ENCODE data around the gene COL23A1.

Gene COL23A1

DNA sequence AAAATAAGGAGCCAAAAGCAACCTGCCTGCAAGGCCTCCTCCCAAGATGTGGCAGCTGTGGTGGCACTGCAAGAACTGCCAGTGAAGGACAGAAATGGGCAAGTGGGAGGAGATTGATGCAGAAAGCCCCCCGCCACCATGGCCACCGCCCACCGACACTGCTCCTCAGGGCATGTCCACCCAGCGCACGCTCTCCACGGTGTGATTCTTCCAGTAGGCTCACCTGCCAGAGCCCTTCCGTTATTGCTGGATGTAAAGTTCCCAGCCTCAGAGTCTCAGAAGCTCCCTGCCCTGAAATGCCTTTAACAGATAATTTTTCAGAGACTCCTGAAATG lies 202.4 kb downstream of the COL23A1 start:
- TF ChIP-seq, protein P1, sequence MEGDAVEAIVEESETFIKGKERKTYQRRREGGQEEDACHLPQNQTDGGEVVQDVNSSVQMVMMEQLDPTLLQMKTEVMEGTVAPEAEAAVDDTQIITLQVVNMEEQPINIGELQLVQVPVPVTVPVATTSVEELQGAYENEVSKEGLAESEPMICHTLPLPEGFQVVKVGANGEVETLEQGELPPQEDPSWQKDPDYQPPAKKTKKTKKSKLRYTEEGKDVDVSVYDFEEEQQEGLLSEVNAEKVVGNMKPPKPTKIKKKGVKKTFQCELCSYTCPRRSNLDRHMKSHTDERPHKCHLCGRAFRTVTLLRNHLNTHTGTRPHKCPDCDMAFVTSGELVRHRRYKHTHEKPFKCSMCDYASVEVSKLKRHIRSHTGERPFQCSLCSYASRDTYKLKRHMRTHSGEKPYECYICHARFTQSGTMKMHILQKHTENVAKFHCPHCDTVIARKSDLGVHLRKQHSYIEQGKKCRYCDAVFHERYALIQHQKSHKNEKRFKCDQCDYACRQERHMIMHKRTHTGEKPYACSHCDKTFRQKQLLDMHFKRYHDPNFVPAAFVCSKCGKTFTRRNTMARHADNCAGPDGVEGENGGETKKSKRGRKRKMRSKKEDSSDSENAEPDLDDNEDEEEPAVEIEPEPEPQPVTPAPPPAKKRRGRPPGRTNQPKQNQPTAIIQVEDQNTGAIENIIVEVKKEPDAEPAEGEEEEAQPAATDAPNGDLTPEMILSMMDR (IDR thresholded peaks at IDR 0.05; ENCODE audit: low read length, missing control alignments), result no peak
- no peak overlapping the region for H3K4me3 ChIP-seq (replicated peaks; ENCODE audit: low read depth, low read length)
- no peak for DNase-seq (ENCODE audit: low read depth)

DNA sequence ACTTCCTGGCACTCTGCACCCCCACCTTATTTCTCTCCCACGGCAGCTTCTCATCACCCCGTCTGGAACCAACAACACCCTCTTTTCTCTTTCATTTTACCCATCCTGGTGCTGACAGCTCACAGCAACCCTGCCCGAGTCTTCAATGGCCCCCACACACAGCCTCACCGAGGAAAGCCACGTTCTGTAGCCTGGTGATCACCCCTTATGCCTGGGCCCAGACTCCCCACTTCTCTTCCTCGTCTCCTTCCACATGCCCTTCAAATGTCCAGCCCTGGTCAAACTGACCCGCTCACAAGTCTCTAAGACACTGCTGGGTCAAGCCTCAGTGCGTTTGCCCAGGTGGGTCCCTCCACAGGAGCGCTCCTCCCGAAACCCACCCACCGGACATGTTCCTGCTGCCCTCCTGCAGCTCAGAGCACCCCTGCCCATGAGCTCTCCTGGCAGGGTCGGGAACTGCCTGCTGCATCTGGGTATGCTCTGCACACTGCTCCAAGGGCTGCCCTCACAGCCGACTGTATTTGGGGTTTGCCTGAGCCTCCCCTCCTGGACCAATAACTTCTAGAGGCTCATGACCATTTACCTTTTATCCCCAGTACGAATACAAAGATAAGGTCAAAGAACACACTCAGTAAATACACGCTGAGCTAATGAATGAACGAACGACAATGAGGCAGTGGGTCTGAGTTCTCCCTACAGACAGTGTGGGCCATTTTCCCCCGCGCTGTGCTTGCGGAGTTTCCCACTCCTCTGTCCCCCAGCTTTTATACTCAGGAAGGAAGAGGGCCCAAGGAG lies 202.9 kb downstream of the COL23A1 start:
- TF ChIP-seq, protein P1 (IDR thresholded peaks at IDR 0.05; ENCODE audit: low read length, missing control alignments), result no peak
- DNase-seq (ENCODE audit: low read depth), result no peak
- H3K4me3 ChIP-seq (replicated peaks; ENCODE audit: low read depth, low read length), result no peak overlapping the region

DNA sequence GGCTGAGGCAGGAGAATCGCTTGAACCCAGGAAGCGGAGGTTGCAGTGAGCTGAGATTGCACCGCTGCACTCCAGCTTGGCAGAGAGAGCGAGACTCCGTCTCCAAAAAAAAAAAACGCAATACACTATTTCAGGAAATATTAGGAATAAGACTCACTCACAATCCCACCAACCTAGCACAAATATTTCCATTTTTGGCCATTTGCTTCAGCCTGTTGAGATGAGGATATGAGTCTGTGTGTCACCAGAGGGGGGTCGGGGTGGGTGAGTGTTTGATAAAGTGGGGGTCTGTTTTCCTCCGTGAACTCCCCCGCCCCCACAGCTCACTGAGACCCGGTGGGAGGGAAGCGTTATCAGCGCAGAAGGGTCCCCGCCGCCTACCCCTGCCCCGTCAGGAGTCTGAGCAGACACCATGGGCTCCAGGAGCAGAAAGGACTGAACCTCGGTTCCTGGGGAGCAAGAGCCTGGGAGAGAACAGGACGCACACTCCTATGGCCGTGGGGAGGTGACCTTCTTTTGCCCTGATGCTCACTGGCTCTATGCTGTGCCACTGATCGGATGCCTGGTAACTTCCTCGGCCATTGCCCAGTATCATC lies 203.8 kb downstream of the COL23A1 start:
- no peak for DNase-seq (ENCODE audit: low read depth)
- TF ChIP-seq, protein P1 (IDR thresholded peaks at IDR 0.05; ENCODE audit: low read length, missing control alignments), result no peak
- H3K4me3 ChIP-seq (replicated peaks; ENCODE audit: low read depth, low read length), result no peak overlapping the region

DNA sequence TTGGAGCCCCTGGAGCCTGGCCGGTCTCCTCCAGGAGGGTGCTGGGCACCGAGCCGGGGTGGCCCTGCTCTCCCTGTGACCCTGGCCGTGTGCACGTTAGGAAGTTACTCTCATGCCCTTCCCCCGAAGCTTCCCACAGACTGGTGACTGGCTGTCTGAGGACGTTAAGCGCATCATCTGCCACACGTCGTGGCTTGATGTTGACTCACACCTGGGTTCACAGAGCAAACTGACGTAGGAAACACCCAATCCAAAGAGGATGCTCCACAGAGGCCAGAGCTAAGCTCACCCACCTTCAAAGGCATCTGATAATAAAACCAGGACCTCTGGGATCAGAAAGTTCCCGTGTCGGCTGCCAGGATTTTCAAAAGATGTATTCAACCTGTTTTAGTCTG lies 204.7 kb downstream of the COL23A1 start:
- TF ChIP-seq, protein P1 (IDR thresholded peaks at IDR 0.05; ENCODE audit: low read length, missing control alignments), result no peak
- no peak overlapping the region for H3K4me3 ChIP-seq (replicated peaks; ENCODE audit: low read depth, low read length)
- no peak for DNase-seq (ENCODE audit: low read depth)

DNA sequence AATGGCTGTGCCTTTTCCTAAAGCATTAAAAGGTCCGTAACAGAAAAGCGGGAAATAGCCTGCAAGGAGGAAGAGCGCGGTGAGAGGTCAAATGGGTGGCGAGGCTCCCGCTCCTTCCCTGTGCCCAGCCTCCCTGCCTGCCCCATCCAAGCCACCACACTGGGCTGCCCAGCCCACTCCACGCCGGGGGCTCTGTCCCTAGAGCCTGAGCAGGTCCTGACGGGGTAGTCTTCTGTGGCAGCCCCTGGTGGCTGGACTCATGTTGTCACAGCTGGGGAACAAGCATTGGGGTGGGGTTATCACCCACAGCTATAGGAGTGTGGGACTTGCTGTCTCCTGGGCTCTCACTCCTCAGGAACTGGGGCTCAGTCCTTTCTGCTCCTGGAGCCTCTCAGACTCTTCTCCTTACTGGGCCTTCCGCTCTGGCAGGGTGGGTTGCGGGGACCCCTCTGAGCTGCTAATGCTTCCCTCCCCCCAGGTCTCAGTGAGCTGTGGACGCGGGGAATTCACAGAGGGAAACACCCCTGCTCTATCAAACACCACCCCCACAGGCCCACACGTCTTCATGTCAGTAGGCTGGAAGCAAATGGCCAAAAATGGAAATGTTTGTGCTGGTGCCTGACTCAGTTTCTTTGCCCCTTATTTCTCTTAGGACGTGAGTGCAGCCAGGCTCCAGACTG lies 205.2 kb downstream of the COL23A1 start:
- DNase-seq (ENCODE audit: low read depth), result no peak
- TF ChIP-seq, protein P1 (IDR thresholded peaks at IDR 0.05; ENCODE audit: low read length, missing control alignments), result no peak
- H3K4me3 ChIP-seq (replicated peaks; ENCODE audit: low read depth, low read length), result no peak overlapping the region

DNA sequence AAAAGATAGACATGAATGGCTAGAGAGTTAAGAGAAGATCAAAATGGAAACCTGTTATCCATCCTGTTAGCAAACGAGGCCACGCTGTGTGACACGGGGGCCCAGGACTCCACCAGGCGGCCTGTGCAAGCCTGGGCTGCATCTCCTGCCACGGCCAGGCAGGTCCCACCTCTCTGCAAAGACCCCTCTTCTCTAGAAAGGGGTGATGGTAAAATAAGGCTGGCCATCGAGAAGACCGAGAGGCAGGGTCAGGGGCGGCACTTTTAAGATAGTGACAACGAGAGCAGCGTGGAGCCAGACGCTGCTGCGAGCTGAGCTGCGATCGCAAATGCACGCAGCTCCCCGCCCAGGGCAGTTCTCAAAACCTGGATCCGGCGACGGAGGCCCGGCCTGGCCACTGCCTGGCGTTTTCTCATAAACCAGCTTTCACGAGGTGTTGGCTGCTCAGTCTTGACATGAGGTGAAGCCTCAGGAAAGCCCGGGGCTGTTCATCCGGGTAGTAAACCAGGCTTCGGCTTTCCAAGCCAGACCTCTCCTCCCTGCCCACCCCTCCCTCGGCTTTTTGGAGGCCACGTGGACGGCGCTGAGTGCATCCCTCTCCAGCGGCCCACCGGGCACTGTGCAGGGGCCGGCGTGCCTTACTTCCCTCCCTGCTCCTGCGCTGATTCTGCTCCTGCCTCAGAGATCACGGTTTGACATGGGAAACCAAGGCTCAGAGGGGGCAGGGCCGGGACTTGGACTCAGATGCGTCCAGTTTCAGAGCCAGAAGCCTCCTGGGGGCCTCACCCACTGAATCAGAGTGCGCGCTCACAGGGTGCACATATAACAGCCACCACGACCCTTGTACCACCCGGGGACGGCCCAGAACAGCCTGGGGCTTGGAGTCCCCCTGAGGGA lies 206.0 kb downstream of the COL23A1 start:
- DNase-seq (ENCODE audit: low read depth), result no peak
- TF ChIP-seq, protein P1 (IDR thresholded peaks at IDR 0.05; ENCODE audit: low read length, missing control alignments), result no peak

More for the DNA sequence above, 206.0 kb downstream of the COL23A1 start:
- H3K4me3 ChIP-seq (replicated peaks; ENCODE audit: low read depth, low read length), result no peak overlapping the region

Measured in fibroblast of pulmonary artery (primary cell).